HL-60 (cell line): ENCODE measurements around the gene ETV3L.

Experiments used
- DNase-seq, 2 experiments: peaks; one replicate each; pipeline ENCODE4 v3.0.0-alpha.2; 2010 to 2020; ENCODE audit warnings: low read depth in 1 of 2, low spot score in 1 of 2
- H3K27ac ChIP-seq: fragments of 250-450 bp; sonication (Bioruptor Pico); replicated peaks from 2 replicates; pipeline ENCODE4 v1.5.1; 2020; ENCODE audit warnings: mild to moderate bottlenecking, moderate library complexity
- H3K27me3 ChIP-seq: fragments of 250-450 bp; sonication (Bioruptor Pico); 2 replicates; pipeline ENCODE4 v1.5.1; 2021; ENCODE audit warnings: mild to moderate bottlenecking, moderate library complexity; ENCODE audit not compliant: insufficient read depth, poor library complexity, severe bottlenecking
- H3K4me3 ChIP-seq: replicated peaks from 2 replicates; pipeline ENCODE4 v1.5.1; 2011; ENCODE audit warnings: mild to moderate bottlenecking, control low read depth, low read length; ENCODE audit not compliant: insufficient read depth
- CTCF ChIP-seq: IDR thresholded peaks from one replicate; pipeline ENCODE4 v1.5.1; 2011; ENCODE audit warnings: low read length, control low read depth, inconsistent platforms; ENCODE audit not compliant: insufficient read depth
- GABPA ChIP-seq: IDR thresholded peaks from 2 replicates; pipeline ENCODE4 v1.6.1; 2012; ENCODE audit warnings: low read depth
- POLR2AphosphoS5 ChIP-seq: IDR thresholded peaks from 2 replicates; pipeline ENCODE4 v1.6.1; 2012; ENCODE audit warnings: low read depth
- REST ChIP-seq: IDR thresholded peaks from 2 replicates; pipeline ENCODE4 v1.6.1; 2012; ENCODE audit warnings: low read depth; ENCODE audit not compliant: insufficient replicate concordance
- SPI1 ChIP-seq: IDR thresholded peaks from 2 replicates; pipeline ENCODE4 v1.6.1; 2012; ENCODE audit warnings: low read depth, mild to moderate bottlenecking, borderline replicate concordance

Gene ETV3L

GRCh38 chr1:157088607-157089006 lies 11.0 kb downstream of the ETV3L start:
- no peaks in the 10 kb centered on the region for H3K27me3 ChIP-seq
- no peak overlapping the region for H3K27ac ChIP-seq
- TF ChIP-seq GABPA (no peak), REST (no peak), SPI1 (no peak)
- H3K4me3 ChIP-seq = no peak overlapping the region
- DNase-seq = no peak

GRCh38 chr1:157087030-157087429 lies 12.6 kb downstream of the ETV3L start:
- no peak overlapping the region for H3K4me3 ChIP-seq
- no peak for DNase-seq
- no peaks in the 10 kb centered on the region for H3K27me3 ChIP-seq
- no peak for TF ChIP-seq POLR2AphosphoS5
- no peak overlapping the region for H3K27ac ChIP-seq

GRCh38 chr1:157086299-157086698 lies 13.3 kb downstream of the ETV3L start:
- Histone ChIP-seq H3K4me3 (no peak overlapping the region), H3K27ac (no peak overlapping the region), H3K27me3 (no peaks in the 10 kb centered on the region)
- no peak for TF ChIP-seq GABPA
- no peak for TF ChIP-seq REST
- TF ChIP-seq POLR2AphosphoS5 = no peak
- TF ChIP-seq SPI1 = no peak
- TF ChIP-seq CTCF = no peak
- DNase-seq = no peak

- H3K27me3 ChIP-seq = no peaks in the 10 kb centered on the region
- H3K27ac ChIP-seq = no peak overlapping the region
- DNase-seq = peak; percentile 64 to 80
- H3K4me3 ChIP-seq = no peak overlapping the region
- no peak for TF ChIP-seq SPI1
- TF ChIP-seq CTCF = no peak
These were observed 14.2 kb downstream of the ETV3L start for GRCh38 chr1:157085421-157085820.

- TF ChIP-seq REST = no peak
- TF ChIP-seq GABPA = no peak
- TF ChIP-seq SPI1 = no peak
- TF ChIP-seq CTCF = no peak
- no peak for TF ChIP-seq POLR2AphosphoS5
- Histone ChIP-seq H3K27ac (no peak overlapping the region), H3K27me3 (no peaks in the 10 kb centered on the region), H3K4me3 (no peak overlapping the region)
- DNase-seq = no peak
These were observed 14.9 kb downstream of the ETV3L start for GRCh38 chr1:157084720-157085119.
